Measurements from ENCODE around the gene PSENEN. TPM values are rescaled to one million over a fixed set of nuclear protein-coding genes. Genes with fewer than 3 reads are reported as not detected.

Gene PSENEN
- total and polyA plus RNA-seq, 2 experiments from 2014 or later = 20.6 to 175 TPM

GRCh38 chr19:35740108-35740422 is 5.4 kb upstream of the PSENEN start:
- peak overlapping the region; percentile 81; the same call in 1 of the 2 replicates for H3K27ac ChIP-seq (ENCODE audit: low read depth)
- peak overlapping the region; percentile 78; the same call in 1 of the 2 replicates for H2AFZ ChIP-seq
- peaks cover 4% of the 10 kb centered on the region; the same call in 1 of the 2 replicates for H3K36me3 ChIP-seq (ENCODE audit: insufficient read depth)
- no peaks in the 10 kb centered on the region for H3K9me2 ChIP-seq (ENCODE audit: insufficient read depth)
- DNase-seq (ENCODE audit: low spot score) = no peak
- Mint-ChIP-seq H3K9me3 (no peaks in the 10 kb centered on the region), H3K27ac (no peak overlapping the region), H3K4me3 (peak overlapping the region; percentile 83), H3K36me3 (ENCODE audit: low read depth) (peaks cover 41% of the 10 kb centered on the region), H3K27me3 (ENCODE audit: insufficient read depth, low read depth, poor library complexity) (peaks cover 5% of the 10 kb centered on the region), H3K4me1 (peaks cover 10% of the 10 kb centered on the region)
- peak overlapping the region; percentile 91 for H3K4me2 ChIP-seq
- H4K20me1 ChIP-seq (replicated peaks; ENCODE audit: insufficient read depth) = no peaks in the 10 kb centered on the region; the same call in 1 of the 2 replicates
- peak; percentile 12 for ATAC-seq
- TF ChIP-seq CTCF (conservative IDR thresholded peaks at IDR 0.05; ENCODE audit: low read depth in 2 of 2) (0 out of 4 replicates have a peak, but pooled peaks of 1 of the 2 experiments have one; percentile 11), POLR2AphosphoS5 (IDR thresholded peaks at IDR 0.05; ENCODE audit: low read depth) (0 out of 2 replicates have a peak, but pooled peaks have one; percentile 1), NANOG (IDR thresholded peaks at IDR 0.05; ENCODE audit: borderline replicate concordance) (no peak)
- H3K4me1 ChIP-seq (ENCODE audit: insufficient read depth) = peaks cover 4% of the 10 kb centered on the region; the same call in 1 of the 2 replicates
- H3K27me3 ChIP-seq (ENCODE audit: insufficient read depth) = no peaks in the 10 kb centered on the region
- no peaks in the 10 kb centered on the region for H3K79me2 ChIP-seq (replicated peaks; ENCODE audit: insufficient read depth)
- peaks cover 10% of the 10 kb centered on the region for H3F3A ChIP-seq (replicated peaks; ENCODE audit: low read depth)
- peak overlapping the region; percentile 96 for H3K4me3 ChIP-seq

GRCh38 chr19:35740423-35741202 is 4.8 kb upstream of the PSENEN start:
- Histone ChIP-seq H3F3A (replicated peaks; ENCODE audit: low read depth) (peaks cover 10% of the 10 kb centered on the region), H3K36me3 (ENCODE audit: insufficient read depth) (peaks cover 4% of the 10 kb centered on the region; the same call in 1 of the 2 replicates), H3K27me3 (ENCODE audit: insufficient read depth) (no peaks in the 10 kb centered on the region), H2AFZ (peak overlapping the region; percentile 78; the same call in 1 of the 2 replicates), H3K79me2 (replicated peaks; ENCODE audit: insufficient read depth) (no peaks in the 10 kb centered on the region), H3K4me1 (ENCODE audit: insufficient read depth) (peaks cover 4% of the 10 kb centered on the region; the same call in 1 of the 2 replicates), H3K4me3 (peak overlapping the region; percentile 96), H4K20me1 (replicated peaks; ENCODE audit: insufficient read depth) (no peaks in the 10 kb centered on the region; the same call in 1 of the 2 replicates), H3K27ac (ENCODE audit: low read depth) (peak overlapping the region; percentile 96), H3K4me2 (peak overlapping the region; percentile 91), H3K9me2 (ENCODE audit: insufficient read depth) (no peaks in the 10 kb centered on the region)
- ATAC-seq = peak; percentile 75
- H3K27ac Mint-ChIP-seq = peak overlapping the region; percentile 98
- DNase-seq (ENCODE audit: low spot score) = peak; percentile 99
- H3K27me3 Mint-ChIP-seq (ENCODE audit: insufficient read depth, low read depth, poor library complexity) = peaks cover 5% of the 10 kb centered on the region
- H3K36me3 Mint-ChIP-seq (ENCODE audit: low read depth) = peaks cover 36% of the 10 kb centered on the region
- H3K4me1 Mint-ChIP-seq = peaks cover 10% of the 10 kb centered on the region
- no peaks in the 10 kb centered on the region for H3K9me3 Mint-ChIP-seq
- H3K4me3 Mint-ChIP-seq = peak overlapping the region; percentile 83
- no peak for TF ChIP-seq EZH2 (IDR thresholded peaks at IDR 0.05; ENCODE audit: low read depth, unreplicated experiment)
- no peak for TF ChIP-seq NANOG (IDR thresholded peaks at IDR 0.05; ENCODE audit: borderline replicate concordance)
- TF ChIP-seq POLR2AphosphoS5 (IDR thresholded peaks at IDR 0.05; ENCODE audit: low read depth) = peak; percentile 82
- TF ChIP-seq ZNF462 (CRISPR knock-in tag; IDR thresholded peaks at IDR 0.05) = no peak
- no peak for TF ChIP-seq EZH2phosphoT487 (IDR thresholded peaks at IDR 0.05; ENCODE audit: unreplicated experiment)
- peak; percentile 12; the same call in 1 of the 2 replicates for TF ChIP-seq ETS1 (IDR thresholded peaks at IDR 0.05)

Measured in GM23338 (cell line).